ENCODE measurements around the gene CEP57L1. TPM values are rescaled to one million over a fixed set of nuclear protein-coding genes. Genes with fewer than 3 reads are reported as not detected.

CEP57L1 gene
- total RNA-seq, 1 donor from 2014 or later, result 17.5 TPM

DNA sequence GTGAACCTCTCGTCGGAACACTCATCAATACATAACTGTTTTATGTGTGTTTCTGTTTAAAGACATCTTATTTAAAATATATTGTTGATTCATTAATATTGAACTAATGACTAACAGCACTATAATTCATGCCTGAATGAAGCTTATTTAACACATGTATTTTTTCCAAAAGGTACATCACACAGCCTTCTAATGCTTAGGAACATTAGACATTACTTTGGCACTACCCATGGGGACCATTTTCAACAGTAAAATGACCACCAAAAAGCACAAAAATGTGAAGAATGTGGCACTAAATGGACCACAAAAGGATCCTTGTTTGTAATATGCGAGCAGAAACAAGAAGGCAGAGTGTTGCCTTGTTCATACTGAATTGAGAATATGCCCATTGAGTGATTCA, 109.2 kb downstream of the CEP57L1 start:
- Histone ChIP-seq H3K4me1 (ENCODE audit: insufficient read depth, low read length) (no peaks in the 10 kb centered on the region), H3K79me2 (ENCODE audit: insufficient read depth, low read length) (no peaks in the 10 kb centered on the region), H3K9ac (ENCODE audit: low read length) (no peak overlapping the region), H3K27ac (ENCODE audit: low read depth, low read length) (no peak overlapping the region), H2AFZ (ENCODE audit: low read depth, low read length) (no peak overlapping the region), H3K9me3 (ENCODE audit: insufficient read depth, low read depth, low read length) (no peaks in the 10 kb centered on the region), H3K36me3 (ENCODE audit: insufficient read depth, low read length) (no peaks in the 10 kb centered on the region), H4K20me1 (ENCODE audit: insufficient read depth, low read length) (no peaks in the 10 kb centered on the region), H3K4me2 (ENCODE audit: low read length) (no peak overlapping the region), H3K4me3 (ENCODE audit: insufficient read depth, low read depth, low read length) (no peak overlapping the region), H3K27me3 (ENCODE audit: insufficient read depth, low read length) (no peaks in the 10 kb centered on the region)
- no peaks in the 10 kb centered on the region for H3K36me3 Mint-ChIP-seq (ENCODE audit: low read depth, unreplicated experiment)
- no peak overlapping the region for H3K27ac Mint-ChIP-seq (ENCODE audit: unreplicated experiment)
- H3K4me3 Mint-ChIP-seq (ENCODE audit: unreplicated experiment), result no peak overlapping the region
- H3K4me1 Mint-ChIP-seq (ENCODE audit: low read depth, unreplicated experiment), result no peaks in the 10 kb centered on the region
- TF ChIP-seq, protein P1, sequence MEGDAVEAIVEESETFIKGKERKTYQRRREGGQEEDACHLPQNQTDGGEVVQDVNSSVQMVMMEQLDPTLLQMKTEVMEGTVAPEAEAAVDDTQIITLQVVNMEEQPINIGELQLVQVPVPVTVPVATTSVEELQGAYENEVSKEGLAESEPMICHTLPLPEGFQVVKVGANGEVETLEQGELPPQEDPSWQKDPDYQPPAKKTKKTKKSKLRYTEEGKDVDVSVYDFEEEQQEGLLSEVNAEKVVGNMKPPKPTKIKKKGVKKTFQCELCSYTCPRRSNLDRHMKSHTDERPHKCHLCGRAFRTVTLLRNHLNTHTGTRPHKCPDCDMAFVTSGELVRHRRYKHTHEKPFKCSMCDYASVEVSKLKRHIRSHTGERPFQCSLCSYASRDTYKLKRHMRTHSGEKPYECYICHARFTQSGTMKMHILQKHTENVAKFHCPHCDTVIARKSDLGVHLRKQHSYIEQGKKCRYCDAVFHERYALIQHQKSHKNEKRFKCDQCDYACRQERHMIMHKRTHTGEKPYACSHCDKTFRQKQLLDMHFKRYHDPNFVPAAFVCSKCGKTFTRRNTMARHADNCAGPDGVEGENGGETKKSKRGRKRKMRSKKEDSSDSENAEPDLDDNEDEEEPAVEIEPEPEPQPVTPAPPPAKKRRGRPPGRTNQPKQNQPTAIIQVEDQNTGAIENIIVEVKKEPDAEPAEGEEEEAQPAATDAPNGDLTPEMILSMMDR (IDR thresholded peaks at IDR 0.05; ENCODE audit: insufficient read depth, low read depth, low read length), result no peak
- TF ChIP-seq EZH2 (IDR thresholded peaks at IDR 0.05; ENCODE audit: insufficient read depth, low read length), result no peak
- peaks cover 2% of the 10 kb centered on the region for H3K9me3 Mint-ChIP-seq (ENCODE audit: unreplicated experiment)
- FAIRE-seq (no peak), DNase-seq (ENCODE audit: low read depth) (no peak)
- no peaks in the 10 kb centered on the region for H3K27me3 Mint-ChIP-seq (ENCODE audit: low read depth, unreplicated experiment)

DNA sequence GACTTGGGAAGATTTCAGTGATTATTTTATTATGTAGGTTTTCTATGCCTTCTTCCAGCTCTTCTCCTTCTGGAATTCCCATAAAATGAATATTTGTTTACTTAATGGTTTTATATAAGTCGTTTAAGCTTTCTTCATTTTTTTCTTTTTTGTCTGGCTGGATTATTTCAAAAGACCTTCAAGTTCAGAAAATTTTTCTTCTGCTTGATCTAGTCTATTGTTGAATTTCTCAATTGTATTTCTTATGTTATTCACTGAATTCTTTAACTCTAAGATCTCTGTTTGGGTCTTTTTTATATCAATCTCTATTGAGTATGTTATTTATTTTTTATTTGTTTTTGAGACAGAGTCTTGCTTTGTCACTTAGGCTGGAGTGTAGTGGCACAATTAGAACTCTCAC, 117.4 kb downstream of the CEP57L1 start:
- H3K4me3 ChIP-seq (ENCODE audit: insufficient read depth, low read depth, low read length), result no peak overlapping the region
- H2AFZ ChIP-seq (ENCODE audit: low read depth, low read length), result no peak overlapping the region
- H4K20me1 ChIP-seq (ENCODE audit: insufficient read depth, low read length), result no peaks in the 10 kb centered on the region
- Mint-ChIP-seq H3K4me1 (ENCODE audit: low read depth, unreplicated experiment) (no peaks in the 10 kb centered on the region), H3K4me3 (ENCODE audit: unreplicated experiment) (no peak overlapping the region), H3K9me3 (ENCODE audit: unreplicated experiment) (peaks cover 5% of the 10 kb centered on the region), H3K27ac (ENCODE audit: unreplicated experiment) (no peak overlapping the region), H3K36me3 (ENCODE audit: low read depth, unreplicated experiment) (peaks cover 2% of the 10 kb centered on the region), H3K27me3 (ENCODE audit: low read depth, unreplicated experiment) (no peaks in the 10 kb centered on the region)
- DNase-seq (ENCODE audit: low read depth) (no peak), FAIRE-seq (no peak)
- no peaks in the 10 kb centered on the region for H3K27me3 ChIP-seq (ENCODE audit: insufficient read depth, low read length)
- TF ChIP-seq, protein P1 (IDR thresholded peaks at IDR 0.05; ENCODE audit: insufficient read depth, low read depth, low read length), result no peak
- TF ChIP-seq EZH2 (IDR thresholded peaks at IDR 0.05; ENCODE audit: insufficient read depth, low read length), result no peak
- H3K9me3 ChIP-seq (ENCODE audit: insufficient read depth, low read depth, low read length), result no peaks in the 10 kb centered on the region
- H3K4me1 ChIP-seq (ENCODE audit: insufficient read depth, low read length), result no peaks in the 10 kb centered on the region
- H3K79me2 ChIP-seq (ENCODE audit: insufficient read depth, low read length), result no peaks in the 10 kb centered on the region
- H3K27ac ChIP-seq (ENCODE audit: low read depth, low read length), result no peak overlapping the region
- H3K4me2 ChIP-seq (ENCODE audit: low read length), result no peak overlapping the region
- H3K9ac ChIP-seq (ENCODE audit: low read length), result no peak overlapping the region
- H3K36me3 ChIP-seq (ENCODE audit: insufficient read depth, low read length), result no peaks in the 10 kb centered on the region

Other genes with a start within 250 kb of the CEP57L1 start
- 5.2 and 7.1 TPM in 2 replicates for gene ARMC2, start 247.1 kb upstream of the CEP57L1 start, total RNA-seq
- gene SESN1, start 661 bp upstream of the CEP57L1 start, total RNA-seq, result 24.0 and 27.3 TPM in 2 replicates